HCT116 (cell line): Measurements from ENCODE around the gene RP9. TPM values are rescaled to one million over a fixed set of nuclear protein-coding genes. Genes with fewer than 3 reads are reported as not detected.

Source experiments
- ATAC-seq: fragments of 200-7000 bp; cut with Tn5 transposase; 2 replicates; pipeline ENCODE4 v1.9.1; 2020; ENCODE audit warnings: mild to moderate bottlenecking, moderate library complexity
- BruUV-seq: library from RNA; stranded (reverse); fragments of 400-500 nt; replicated peaks from 2 replicates; lab custom pipeline; 2021; lab: Mats Ljungman, UMichigan
- CTCF ChIA-PET: fragments of 300-600 bp; sonication (Branson Sonifier 250); formaldehyde crosslinking; loops from one replicate; lab custom pipeline; 2021; ENCODE audit warnings: antibody characterized with exemption; lab: Charles Lee
- POLR2A ChIA-PET: fragments of 300-600, 350-600 bp; sonication (Branson Sonifier 250); formaldehyde crosslinking; loops from one replicate; lab custom pipeline; 2021; ENCODE audit warnings: antibody characterized with exemption; lab: Charles Lee
- RAD21 ChIA-PET, 2 experiments: fragments of 300-600 bp; sonication (Branson Sonifier 250); formaldehyde crosslinking; loops; one replicate each; lab custom pipeline; 2023; ENCODE audit warnings: low total read pairs in 2 of 2; ENCODE audit not compliant: uncharacterized antibody in 2 of 2, unreplicated experiment in 2 of 2, low non-redundant PET in 1 of 2; lab: Charles Lee
- DNase-seq: peaks from one replicate; pipeline ENCODE4 v3.0.0-alpha.2; 2010; ENCODE audit warnings: low read depth, low spot score
- H2AFZ ChIP-seq: fragments of 200-600 bp; shearing (Covaris generic), sonication (generic); 2 replicates; pipeline ENCODE4 v1.6.1; 2017; ENCODE audit warnings: low read depth, mixed run types, mixed read lengths, antibody characterized with exemption, low read length; ENCODE audit not compliant: poor library complexity, severe bottlenecking
- H3K27ac ChIP-seq: 2 replicates; pipeline ENCODE4 v1.5.1; 2012; ENCODE audit warnings: low read depth, low read length
- H3K27me3 ChIP-seq: fragments of 200-600 bp; sonication (generic); 2 replicates; pipeline ENCODE4 v1.6.1; 2016; ENCODE audit warnings: mixed run types, low read length, mixed read lengths; ENCODE audit not compliant: insufficient read depth
- H3K36me3 ChIP-seq, 2 experiments: fragments of 200-500 bp in 1 of 2; fragments of 200-600 bp in 1 of 2; sonication (Bioruptor generic) in 1 of 2; sonication (generic) in 1 of 2; 2 replicates each; pipeline versions ENCODE4 v1.5.1 to v1.6.1; 2014 to 2016; ENCODE audit warnings: low read length in 2 of 2, inconsistent platforms in 1 of 2, mixed read lengths in 1 of 2, mixed run types in 1 of 2; ENCODE audit not compliant: insufficient read depth in 2 of 2, control insufficient read depth in 1 of 2
- H3K4me1 ChIP-seq, 2 experiments: fragments of 200-600 bp in 1 of 2; sonication (generic) in 1 of 2; 2 replicates each; pipeline versions ENCODE4 v1.5.1 to v1.6.1; 2012 to 2017; ENCODE audit warnings: low read length in 2 of 2, inconsistent platforms in 1 of 2, mild to moderate bottlenecking in 1 of 2, mixed read lengths in 1 of 2, mixed run types in 1 of 2, moderate library complexity in 1 of 2; ENCODE audit not compliant: insufficient read depth in 2 of 2, control insufficient read depth in 1 of 2
- H3K4me2 ChIP-seq: fragments of 200-600 bp; sonication (generic); 2 replicates; pipeline ENCODE4 v1.6.1; 2017; ENCODE audit warnings: mixed run types, low read length, mixed read lengths
- H3K4me3 ChIP-seq, 2 experiments: fragments of 200-600 bp in 1 of 2; sonication (generic) in 1 of 2; replicated peaks in 1 of 2; 2 replicates each; pipeline ENCODE4 v1.5.1; 2011 to 2016; ENCODE audit warnings: low read length in 2 of 2, control low read depth in 1 of 2, low read depth in 1 of 2, mild to moderate bottlenecking in 1 of 2, mixed read lengths in 1 of 2, mixed run types in 1 of 2
- H3K79me2 ChIP-seq: fragments of 200-600 bp; sonication (generic); 2 replicates; pipeline ENCODE4 v1.6.1; 2017; ENCODE audit warnings: mild to moderate bottlenecking, mixed run types, low read length, moderate library complexity, mixed read lengths; ENCODE audit not compliant: insufficient read depth
- H3K9ac ChIP-seq: fragments of 200-600 bp; sonication (generic); 2 replicates; pipeline ENCODE4 v1.6.1; 2016; ENCODE audit warnings: low read length, mixed read lengths
- H3K9me2 ChIP-seq: fragments of 200-600 bp; sonication (generic), shearing (Covaris generic); 2 replicates; pipeline ENCODE4 v1.6.1; 2017; ENCODE audit warnings: mixed run types, mild to moderate bottlenecking, moderate library complexity; ENCODE audit not compliant: insufficient read depth
- H3K9me3 ChIP-seq, 2 experiments: fragments of 200-500 bp in 1 of 2; fragments of 200-600 bp in 1 of 2; sonication (Bioruptor generic) in 1 of 2; sonication (generic) in 1 of 2; 2 replicates each; pipeline ENCODE4 v1.6.1; 2014 to 2017; ENCODE audit warnings: low read length in 2 of 2, mixed read lengths in 2 of 2, inconsistent platforms in 1 of 2, low read depth in 1 of 2, mild to moderate bottlenecking in 1 of 2, mixed run types in 1 of 2, moderate library complexity in 1 of 2; ENCODE audit not compliant: control insufficient read depth in 1 of 2, insufficient read depth in 1 of 2
- H4K20me1 ChIP-seq: fragments of 200-600 bp; sonication (generic), shearing (Covaris generic); 2 replicates; pipeline ENCODE4 v1.6.1; 2017; ENCODE audit warnings: mixed run types, mild to moderate bottlenecking, moderate library complexity; ENCODE audit not compliant: insufficient read depth
- CBX3 ChIP-seq: IDR thresholded peaks from 2 replicates; pipeline ENCODE4 v1.6.1; 2012; ENCODE audit warnings: low read depth
- CEBPB ChIP-seq: IDR thresholded peaks from 2 replicates; pipeline ENCODE4 v1.6.1; 2012; ENCODE audit warnings: low read depth
- CTCF ChIP-seq, 3 experiments: fragments of 200-600 bp in 1 of 3; sonication (generic) in 1 of 3; IDR thresholded peaks in 2 of 3; conservative IDR thresholded peaks in 1 of 3; 2 replicates each; pipeline ENCODE4 v1.5.1; 2012 to 2017; ENCODE audit warnings: low read depth in 2 of 3, low read length in 2 of 3, antibody characterized with exemption in 1 of 3, borderline replicate concordance in 1 of 3, control low read depth in 1 of 3, mild to moderate bottlenecking in 1 of 3, mixed read lengths in 1 of 3, mixed run types in 1 of 3, moderate library complexity in 1 of 3; ENCODE audit not compliant: insufficient read depth in 1 of 3
- EGR1 ChIP-seq: IDR thresholded peaks from 2 replicates; pipeline ENCODE4 v1.6.1; 2012; ENCODE audit warnings: low read depth
- ELF1 ChIP-seq: IDR thresholded peaks from 2 replicates; pipeline ENCODE4 v1.6.1; 2012; ENCODE audit warnings: low read depth, borderline replicate concordance
- EZH2 ChIP-seq: fragments of 200-600 bp; sonication (generic); IDR thresholded peaks from 2 replicates; pipeline ENCODE4 v1.6.1; 2017; ENCODE audit warnings: antibody characterized with exemption, mixed run types
- EZH2phosphoT487 ChIP-seq: fragments of 200-600 bp; IDR thresholded peaks from 2 replicates; pipeline ENCODE4 v1.6.1; 2018; ENCODE audit warnings: antibody characterized with exemption, borderline replicate concordance
- JUND ChIP-seq: IDR thresholded peaks from 2 replicates; pipeline ENCODE4 v1.6.1; 2012
- POLR2A ChIP-seq: IDR thresholded peaks from 2 replicates; pipeline ENCODE4 v1.7.0; 2011; ENCODE audit warnings: borderline replicate concordance; ENCODE audit not compliant: insufficient read depth, insufficient read length; ENCODE audit errors: extremely low read depth
- POLR2AphosphoS5 ChIP-seq: IDR thresholded peaks from 2 replicates; pipeline ENCODE4 v1.6.1; 2011; ENCODE audit warnings: mild to moderate bottlenecking, low read depth, low read length, moderate library complexity
- RAD21 ChIP-seq: IDR thresholded peaks from 2 replicates; pipeline ENCODE4 v1.6.1; 2012; ENCODE audit warnings: low read depth, mild to moderate bottlenecking
- REST ChIP-seq: IDR thresholded peaks from 2 replicates; pipeline ENCODE4 v1.6.1; 2012; ENCODE audit warnings: low read depth
- SIN3A ChIP-seq: IDR thresholded peaks from 2 replicates; pipeline ENCODE4 v1.6.1; 2012; ENCODE audit warnings: low read depth
- SP1 ChIP-seq: IDR thresholded peaks from 2 replicates; pipeline ENCODE4 v1.6.1; 2012; ENCODE audit warnings: low read depth
- SRF ChIP-seq: IDR thresholded peaks from 2 replicates; pipeline ENCODE4 v1.6.1; 2012; ENCODE audit warnings: low read depth
- TCF7L2 ChIP-seq: IDR thresholded peaks from 2 replicates; pipeline ENCODE4 v1.7.0; 2011; ENCODE audit warnings: borderline replicate concordance, inconsistent platforms; ENCODE audit not compliant: insufficient read depth, insufficient read length; ENCODE audit errors: extremely low read depth
- YY1 ChIP-seq: IDR thresholded peaks from 2 replicates; pipeline ENCODE4 v1.6.1; 2011; ENCODE audit warnings: low read length, low read depth, moderate library complexity, mild to moderate bottlenecking; ENCODE audit not compliant: insufficient replicate concordance; ENCODE audit errors: extremely low read depth
- ZFX ChIP-seq: fragments of 450-650 bp; IDR thresholded peaks from 2 replicates; pipeline ENCODE4 v1.6.1; 2017
- ZNF274 ChIP-seq: fragments of 200-500 bp; sonication (Bioruptor generic); IDR thresholded peaks from 2 replicates; pipeline ENCODE4 v1.6.1; 2014; ENCODE audit warnings: mild to moderate bottlenecking, low read depth, low read length, inconsistent platforms
- intact Hi-C: fragments of 100-400 bp; cut with micrococcal nuclease; formaldehyde crosslinking; loops from 2 replicates; pipeline ENCODE4 v1.10.0; 2022
- total RNA-seq: library from RNA; stranded (reverse); gene quantifications from one replicate; pipeline ENCODE4 v1.2.1, GENCODE V29; 2021; ENCODE audit not compliant: unreplicated experiment
- TF ChIP-seq, protein P1 (sequence below): IDR thresholded peaks from 2 replicates; pipeline ENCODE4 v1.6.1; 2011; ENCODE audit warnings: mild to moderate bottlenecking, low read length, moderate library complexity; ENCODE audit not compliant: insufficient replicate concordance; ENCODE audit errors: extremely low read depth

Gene RP9
- total RNA-seq, 1 experiment from 2014 or later = 14.2 TPM

- peaks cover under 1 to 2% of the 10 kb centered on the region in 2 experiments; a peak in 2 of 4 replicates for H3K36me3 ChIP-seq
- H4K20me1 ChIP-seq = no peaks in the 10 kb centered on the region
- no peak overlapping the region for H3K27ac ChIP-seq
- H3K9me3 ChIP-seq = no peaks in the 10 kb centered on the region
- CTCF ChIA-PET = no interaction called here
- H3K27me3 ChIP-seq = no peaks in the 10 kb centered on the region
- TF ChIP-seq ZFX (no peak), TCF7L2 (no peak), EGR1 (no peak), CTCF (IDR thresholded peaks at IDR 0.05 in 2 of 3, conservative IDR thresholded peaks at IDR 0.05 in 1 of 3; ENCODE audit: borderline replicate concordance in 1 of 3, insufficient read depth in 1 of 3, low read depth in 2 of 3, low read length in 2 of 3) (no peak), SRF (no peak), RAD21 (no peak), EZH2phosphoT487 (no peak), REST (no peak), CBX3 (no peak), POLR2A (no peak), CEBPB (no peak), ELF1 (no peak), YY1 (no peak), JUND (no peak), SIN3A (no peak), POLR2AphosphoS5 (no peak), ZNF274 (no peak), EZH2 (no peak), SP1 (no peak)
- TF ChIP-seq, protein P1, sequence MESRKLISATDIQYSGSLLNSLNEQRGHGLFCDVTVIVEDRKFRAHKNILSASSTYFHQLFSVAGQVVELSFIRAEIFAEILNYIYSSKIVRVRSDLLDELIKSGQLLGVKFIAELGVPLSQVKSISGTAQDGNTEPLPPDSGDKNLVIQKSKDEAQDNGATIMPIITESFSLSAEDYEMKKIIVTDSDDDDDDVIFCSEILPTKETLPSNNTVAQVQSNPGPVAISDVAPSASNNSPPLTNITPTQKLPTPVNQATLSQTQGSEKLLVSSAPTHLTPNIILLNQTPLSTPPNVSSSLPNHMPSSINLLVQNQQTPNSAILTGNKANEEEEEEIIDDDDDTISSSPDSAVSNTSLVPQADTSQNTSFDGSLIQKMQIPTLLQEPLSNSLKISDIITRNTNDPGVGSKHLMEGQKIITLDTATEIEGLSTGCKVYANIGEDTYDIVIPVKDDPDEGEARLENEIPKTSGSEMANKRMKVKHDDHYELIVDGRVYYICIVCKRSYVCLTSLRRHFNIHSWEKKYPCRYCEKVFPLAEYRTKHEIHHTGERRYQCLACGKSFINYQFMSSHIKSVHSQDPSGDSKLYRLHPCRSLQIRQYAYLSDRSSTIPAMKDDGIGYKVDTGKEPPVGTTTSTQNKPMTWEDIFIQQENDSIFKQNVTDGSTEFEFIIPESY = no peak
- TF ChIP-seq, all 23 proteins: peak for 0
- BruUV-seq = no TSS peak
- H3K4me1 ChIP-seq = no peaks in the 10 kb centered on the region
- H3K4me3 ChIP-seq = no peak overlapping the region
- ChIA-PET POLR2A (no interaction called here), RAD21 (no interaction called here)
- no peak overlapping the region for H2AFZ ChIP-seq
- ATAC-seq (no peak), DNase-seq (no peak)
- H3K9me2 ChIP-seq = no peaks in the 10 kb centered on the region
- no peaks in the 10 kb centered on the region for H3K79me2 ChIP-seq
- H3K9ac ChIP-seq = no peak overlapping the region
- intact Hi-C loops = no loop called here
- no peak overlapping the region for H3K4me2 ChIP-seq
Observed at GRCh38 chr7:33089142-33089541, 20.1 kb downstream of the RP9 start.
